ENCODE measurements around the gene FAM210A. TPM values are rescaled to one million over a fixed set of nuclear protein-coding genes. Genes with fewer than 3 reads are reported as not detected.
A peak's percentile ranks its signal among the peaks of the same experiment; 100 is the strongest.

FAM210A gene
- total and polyA plus RNA-seq, 8 donors: 1.4 to 35.0 (median 3.9) TPM

GRCh38 chr18:13660510-13660909 is 65.8 kb downstream of the FAM210A start:
- peak in 1 of 2 donors; percentile 49 for DNase-seq
- intact Hi-C loops (cut with DNase I; ENCODE audit: low total_unique reads): no loop called here
- H3K9me3 ChIP-seq: no peaks in the 10 kb centered on the region
- no peaks in the 10 kb centered on the region for H3K27me3 ChIP-seq
- WGBS, 5 donors: 57 to 74% (median 69%) methylated on average over 5 of the region's 5 CpGs
- H3K36me3 ChIP-seq: peaks cover 0 to 21% (median 14%) of the 10 kb centered on the region in 4 donors
- no peak overlapping the region for H3K4me3 ChIP-seq
- H3K4me1 ChIP-seq: peaks cover 0 to 7% (median 0%) of the 10 kb centered on the region in 4 donors
- no peak overlapping the region for H3K27ac ChIP-seq
- TF ChIP-seq POLR2A (IDR thresholded peaks at IDR 0.05) (no peak), POLR2AphosphoS5 (IDR thresholded peaks at IDR 0.05) (no peak), EP300 (IDR thresholded peaks at IDR 0.05) (no peak), CTCF (IDR thresholded peaks at IDR 0.05) (no peak)

GRCh38 chr18:13658436-13659204 is 67.7 kb downstream of the FAM210A start:
- peaks cover 0 to 4% (median 3%) of the 10 kb centered on the region in 4 donors for H3K36me3 ChIP-seq
- H3K4me1 ChIP-seq: peaks cover 0 to 7% (median 0%) of the 10 kb centered on the region in 4 donors
- no peaks in the 10 kb centered on the region for H3K9me3 ChIP-seq
- TF ChIP-seq CTCF (IDR thresholded peaks at IDR 0.05): no peak
- intact Hi-C loops (cut with DNase I; ENCODE audit: low total_unique reads): no loop called here
- WGBS, 5 donors: 80 to 91% (median 85%) methylated on average over 8 of the region's 8 CpGs
- no peak overlapping the region for H3K27ac ChIP-seq
- no peaks in the 10 kb centered on the region for H3K27me3 ChIP-seq
- DNase-seq: no peak
- no peak overlapping the region for H3K4me3 ChIP-seq

DNA sequence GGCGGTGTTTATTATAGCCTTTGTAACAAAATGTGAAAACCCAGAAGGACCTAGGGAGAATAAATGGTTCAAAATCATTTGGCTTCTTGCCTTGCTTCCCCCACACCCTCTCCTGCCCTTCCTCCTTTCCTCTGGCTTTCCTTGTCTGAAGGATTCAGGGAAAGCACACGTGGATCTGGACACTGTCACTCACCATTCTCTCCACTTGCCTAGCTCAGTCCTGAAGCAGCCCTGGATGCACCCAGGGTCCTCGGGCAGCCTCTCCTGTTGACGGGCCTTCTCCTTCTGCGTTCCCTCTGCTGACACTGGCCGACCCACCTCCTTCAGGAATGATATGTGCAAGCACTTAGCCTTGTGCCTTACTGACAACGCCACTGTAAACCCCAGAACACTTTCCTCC is 68.4 kb downstream of the FAM210A start:
- intact Hi-C loops (cut with DNase I; ENCODE audit: low total_unique reads): no loop called here
- 55 to 65% (median 61%) methylated on average over 7 of the region's 7 CpGs for WGBS, 5 donors
- Histone ChIP-seq H3K4me1 (peaks cover 0 to 7% (median 0%) of the 10 kb centered on the region in 4 donors), H3K27ac (no peak overlapping the region), H3K36me3 (no peaks in the 10 kb centered on the region), H3K4me3 (no peak overlapping the region), H3K9me3 (no peaks in the 10 kb centered on the region), H3K27me3 (no peaks in the 10 kb centered on the region)
- DNase-seq: no peak
- TF ChIP-seq CTCF (IDR thresholded peaks at IDR 0.05): no peak
- TF ChIP-seq EP300 (IDR thresholded peaks at IDR 0.05): no peak
- no peak for TF ChIP-seq POLR2AphosphoS5 (IDR thresholded peaks at IDR 0.05)
- TF ChIP-seq POLR2A (IDR thresholded peaks at IDR 0.05): no peak

DNA sequence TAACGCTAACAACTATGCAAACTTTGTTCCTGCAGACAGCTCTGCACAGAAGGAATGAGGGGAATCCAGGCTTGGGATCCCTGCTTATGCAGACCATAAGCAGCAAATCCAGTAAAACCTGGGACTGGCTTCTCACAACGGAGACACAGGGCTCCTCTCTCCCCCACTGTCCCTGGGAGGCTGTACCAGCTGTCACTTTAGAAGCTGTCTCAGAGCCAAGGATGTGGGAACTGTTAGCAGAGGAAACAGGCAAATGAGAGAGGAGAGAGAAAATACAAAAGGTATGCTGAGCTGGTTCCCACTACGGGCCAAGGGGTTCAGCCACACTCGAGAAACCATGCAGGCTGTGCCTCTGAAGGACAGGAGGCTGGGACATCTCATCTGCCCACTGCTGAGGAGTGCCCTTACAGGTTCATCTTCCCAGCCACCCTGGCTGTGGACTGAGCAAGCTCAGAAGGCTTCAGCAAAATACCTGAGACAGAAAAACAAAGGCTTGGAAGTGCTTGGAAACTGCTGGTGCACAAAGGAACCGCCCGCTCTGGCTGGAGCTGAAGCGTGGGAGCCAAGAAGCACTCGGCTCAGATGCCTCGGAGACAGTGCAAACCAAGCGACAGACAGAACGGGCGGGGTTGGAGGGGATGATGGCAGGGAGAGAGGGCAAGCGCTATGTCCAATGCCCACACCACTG is 72.5 kb downstream of the FAM210A start:
- WGBS, 5 donors: 52 to 67% (median 56%) methylated on average over 13 of the region's 13 CpGs
- no peaks in the 10 kb centered on the region for H3K9me3 ChIP-seq
- no peaks in the 10 kb centered on the region for H3K4me1 ChIP-seq
- no peak overlapping the region for H3K4me3 ChIP-seq
- no peaks in the 10 kb centered on the region for H3K36me3 ChIP-seq
- DNase-seq: no peak
- intact Hi-C loops (cut with DNase I; ENCODE audit: low total_unique reads): no loop called here
- no peak overlapping the region for H3K27ac ChIP-seq
- TF ChIP-seq POLR2AphosphoS5 (IDR thresholded peaks at IDR 0.05) (no peak), EP300 (IDR thresholded peaks at IDR 0.05) (no peak), POLR2A (IDR thresholded peaks at IDR 0.05) (no peak), CTCF (IDR thresholded peaks at IDR 0.05) (no peak)
- H3K27me3 ChIP-seq: no peaks in the 10 kb centered on the region

Data from stomach (tissue), 9 donors.